Suppressor macrophage (primary cell): ENCODE results near the gene DNAH2.

Source experiments
- DNase-seq, 4 experiments: peaks; one replicate each; pipeline ENCODE4 v3.0.0-alpha.2; 2020 to 2022

Gene DNAH2

GRCh38 chr17:7780736-7781135, 63.2 kb downstream of the DNAH2 start:
- DNase-seq: no peak

DNA sequence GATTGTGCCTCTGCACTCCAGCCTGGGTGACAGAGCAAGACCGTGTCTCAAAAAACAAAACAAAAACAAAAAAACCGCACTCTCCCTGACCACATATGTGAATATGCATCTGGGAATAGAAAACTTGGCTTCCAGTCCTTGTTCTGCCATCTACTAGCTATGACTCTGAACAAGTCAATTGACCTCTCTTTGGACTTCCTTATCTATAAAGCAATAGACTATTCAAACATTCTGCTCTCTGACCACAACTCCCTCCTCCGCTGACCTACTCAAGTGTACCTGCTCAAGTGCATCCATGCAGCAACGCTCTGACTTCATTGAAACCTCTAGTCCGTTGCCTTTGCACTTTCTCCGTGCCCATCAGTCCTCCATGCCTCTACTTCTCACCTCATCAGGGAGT, 63.9 kb downstream of the DNAH2 start:
- DNase-seq: no peak

GRCh38 chr17:7782240-7782639, 64.7 kb downstream of the DNAH2 start:
- peak in 2 of 4 experiments; percentile 15 to 16 for DNase-seq

DNA sequence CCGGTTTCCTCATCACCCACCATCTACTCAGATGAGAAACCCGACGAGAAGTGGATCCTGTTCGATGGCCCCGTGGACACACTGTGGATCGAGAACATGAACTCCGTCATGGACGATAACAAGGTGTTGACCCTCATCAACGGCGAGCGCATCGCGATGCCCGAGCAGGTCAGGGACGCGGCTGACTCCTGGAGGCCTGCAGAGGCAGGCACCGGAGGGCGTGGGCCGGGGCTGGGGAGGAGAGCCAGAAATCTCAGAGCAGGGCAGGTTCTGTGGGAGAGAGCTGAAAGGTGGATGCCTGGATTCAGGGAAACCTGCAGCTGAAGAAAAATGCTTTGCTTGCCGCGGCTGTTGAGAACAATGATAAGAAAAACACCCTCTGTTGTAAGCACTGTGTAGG, 69.3 kb downstream of the DNAH2 start:
- no peak for DNase-seq

DNA sequence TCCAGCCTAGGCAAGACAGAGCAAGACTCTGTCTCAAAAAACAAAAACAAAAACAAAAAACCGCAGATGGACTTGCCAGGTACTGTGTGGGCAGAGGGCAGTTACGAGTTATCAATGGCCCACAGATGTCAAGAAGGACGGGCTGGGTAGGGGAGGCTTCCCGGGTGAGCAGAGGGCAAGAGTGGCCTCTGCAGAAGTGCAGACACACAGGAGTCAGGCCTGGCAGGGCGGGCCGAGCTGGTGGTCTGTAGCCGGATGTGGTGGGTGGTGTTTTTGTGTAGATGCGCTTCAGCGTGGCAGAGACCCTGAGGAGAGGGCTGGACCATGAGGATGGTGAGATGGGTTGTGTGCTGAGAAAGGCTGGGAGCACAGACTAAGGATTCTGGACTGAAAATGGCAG, 71.6 kb downstream of the DNAH2 start:
- DNase-seq: no peak

DNA sequence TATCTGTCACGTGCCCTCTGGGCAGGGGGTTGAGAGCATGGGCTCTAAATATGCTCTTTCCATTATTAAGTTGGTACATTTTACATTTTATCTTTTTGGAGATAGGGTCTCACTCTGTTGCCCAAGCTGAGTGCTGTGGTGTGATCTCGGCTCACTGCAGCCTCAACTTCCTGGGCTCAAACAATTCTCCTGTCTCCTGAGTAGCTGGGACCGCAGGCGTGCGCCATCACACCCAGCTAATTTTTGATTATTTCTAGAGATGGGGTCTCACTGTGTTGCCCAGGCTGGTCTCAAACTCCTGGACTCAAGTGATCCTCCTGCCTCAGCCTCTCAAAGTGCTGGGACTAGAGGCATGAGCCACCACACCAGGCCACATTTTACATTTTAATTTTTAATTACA, 72.6 kb downstream of the DNAH2 start:
- no peak for DNase-seq

DNA sequence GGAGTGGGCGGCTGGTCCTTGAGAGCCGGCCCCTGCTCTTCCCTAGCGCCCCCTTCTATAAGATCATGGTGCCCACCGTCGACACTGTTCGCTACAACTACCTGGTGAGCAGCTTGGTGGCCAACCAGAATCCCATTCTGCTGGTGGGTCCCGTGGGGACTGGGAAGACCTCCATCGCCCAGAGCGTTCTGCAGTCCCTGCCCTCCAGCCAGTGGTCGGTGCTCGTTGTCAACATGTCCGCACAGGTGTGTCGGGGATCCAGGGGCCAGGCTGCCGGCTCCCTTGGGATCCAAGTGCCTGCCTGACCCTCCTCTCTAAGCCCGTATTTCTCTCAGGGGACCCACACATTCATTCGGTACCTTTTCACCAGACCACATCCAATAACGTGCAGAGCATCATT, 75.1 kb downstream of the DNAH2 start:
- DNase-seq: no peak

GRCh38 chr17:7794075-7794663, 76.6 kb downstream of the DNAH2 start:
- DNase-seq: peak in 2 of 4 experiments; percentile 10 to 12

- DNase-seq: no peak
Observed at GRCh38 chr17:7797976-7798375, 80.4 kb downstream of the DNAH2 start.

GRCh38 chr17:7798839-7799238, 81.3 kb downstream of the DNAH2 start:
- no peak for DNase-seq

DNA sequence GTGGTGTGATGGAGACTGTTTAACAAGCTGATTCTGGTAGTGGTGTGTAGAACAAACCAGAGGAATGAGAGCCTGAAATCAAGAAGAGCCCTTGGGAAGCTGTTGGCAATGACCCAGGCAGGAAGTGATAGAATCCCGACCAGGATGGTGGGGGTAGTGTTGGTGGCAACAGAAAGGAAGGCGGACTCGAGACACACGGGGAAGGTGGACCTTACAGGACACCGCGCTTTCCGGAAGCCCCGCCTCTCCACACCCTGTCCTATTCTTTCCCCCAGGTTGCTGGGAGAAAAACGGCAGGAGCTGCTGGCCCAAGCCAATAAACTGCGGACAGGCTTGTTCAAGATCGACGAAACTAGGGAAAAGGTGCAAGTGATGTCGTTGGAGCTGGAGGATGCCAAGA, 86.4 kb downstream of the DNAH2 start:
- no peak for DNase-seq

DNA sequence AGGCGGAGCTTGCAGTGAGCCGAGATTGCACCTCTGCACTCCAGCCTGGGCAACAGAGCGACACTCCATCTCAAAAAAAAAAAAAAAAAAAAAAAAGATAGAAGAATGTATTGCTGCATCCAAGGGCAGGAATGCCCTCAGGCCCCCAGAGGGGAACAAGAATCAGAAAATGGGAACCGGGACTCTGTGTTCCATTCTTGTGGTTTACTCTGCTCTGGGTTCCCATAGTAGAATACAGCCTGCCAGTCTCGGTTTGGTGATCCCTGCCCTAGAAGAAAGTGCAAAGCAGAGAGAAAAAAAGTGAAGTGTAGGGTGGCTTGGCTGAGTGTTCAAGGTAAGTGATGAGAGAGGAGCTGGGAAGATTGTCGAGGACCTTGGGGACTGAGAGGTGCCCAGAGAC, 89.0 kb downstream of the DNAH2 start:
- DNase-seq: peak; percentile 45 to 71 (median 62)

- no peak for DNase-seq
Observed at GRCh38 chr17:7807206-7807605, 89.7 kb downstream of the DNAH2 start.

DNA sequence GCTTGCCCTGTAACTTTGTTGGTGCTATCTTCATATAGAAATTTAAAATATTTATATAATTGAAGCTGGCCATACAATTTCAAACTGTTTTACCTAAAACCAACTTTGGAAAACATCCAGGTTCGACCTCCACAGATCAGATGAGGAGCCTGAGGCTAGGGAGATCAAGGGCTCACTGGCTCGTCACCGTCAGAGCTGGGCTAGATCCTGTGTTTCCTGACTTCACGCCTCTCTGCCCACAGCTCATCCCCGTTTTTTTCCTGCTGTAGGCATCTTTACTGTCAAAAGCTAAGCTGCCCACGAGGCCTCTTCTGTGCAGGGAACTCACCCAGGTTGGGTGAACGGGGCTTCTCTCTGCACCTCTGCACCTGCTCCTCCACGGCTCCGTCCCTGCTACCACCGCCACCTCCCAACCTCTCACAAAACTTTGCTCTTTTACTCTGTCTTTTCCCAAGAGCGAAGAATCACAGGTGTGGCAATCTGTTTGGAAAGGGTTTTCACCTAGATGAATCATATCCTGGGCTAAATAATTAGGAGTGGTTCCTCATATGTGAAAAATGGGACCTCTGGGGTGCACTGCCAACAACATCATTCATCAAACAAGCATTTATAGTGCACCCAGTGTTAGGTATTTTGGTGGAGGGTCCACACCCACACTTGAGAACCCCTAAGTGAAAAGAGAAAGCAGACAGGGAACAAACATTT, 91.7 kb downstream of the DNAH2 start:
- no peak for DNase-seq

- DNase-seq: peak in 3 of 4 experiments; percentile 25 to 45 (median 27)
Observed at GRCh38 chr17:7809791-7810343, 92.3 kb downstream of the DNAH2 start.

DNA sequence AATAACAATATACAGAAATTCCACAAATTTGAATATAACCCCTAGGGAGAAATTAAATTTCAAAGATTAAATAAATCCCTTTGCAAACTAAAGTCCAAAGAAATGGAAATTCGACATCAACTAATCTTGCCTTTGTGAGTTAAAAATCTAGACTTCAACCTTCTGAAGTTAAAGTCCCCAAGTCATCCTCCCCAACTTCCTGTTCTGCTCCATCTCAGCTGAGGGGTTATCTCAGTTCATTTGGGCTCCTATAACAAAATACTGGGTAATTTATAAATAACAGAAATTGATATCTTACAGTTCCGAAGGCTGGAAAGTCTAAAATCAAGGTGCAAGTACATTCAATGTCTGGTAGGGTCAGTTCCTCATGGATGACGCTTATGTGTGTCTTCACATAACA, 93.7 kb downstream of the DNAH2 start:
- DNase-seq: peak; percentile 10 to 55 (median 40)

GRCh38 chr17:7814969-7815368, 97.4 kb downstream of the DNAH2 start:
- DNase-seq: no peak

- DNase-seq: no peak
Observed at GRCh38 chr17:7816926-7817642, 99.5 kb downstream of the DNAH2 start.

- DNase-seq: no peak
Observed at GRCh38 chr17:7817643-7817964, 100.1 kb downstream of the DNAH2 start.

DNA sequence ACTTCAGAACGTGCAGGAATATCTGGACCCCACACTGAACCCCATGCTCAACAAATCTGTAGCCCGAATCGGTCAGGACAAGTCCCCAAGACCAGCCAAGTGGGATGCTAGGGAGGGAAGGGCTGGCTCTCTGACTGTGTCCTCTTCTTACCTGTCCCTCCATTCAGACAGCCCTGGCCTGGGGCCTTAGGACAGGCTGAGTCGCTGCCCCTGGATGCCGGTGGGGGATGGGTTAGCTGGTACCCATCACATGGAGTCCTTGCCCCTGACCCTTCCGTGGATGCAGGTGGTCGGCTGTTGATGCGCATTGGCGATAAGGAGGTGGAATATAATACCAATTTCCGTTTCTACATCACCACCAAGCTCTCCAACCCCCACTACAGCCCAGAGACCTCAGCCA, 100.5 kb downstream of the DNAH2 start:
- DNase-seq: no peak

DNA sequence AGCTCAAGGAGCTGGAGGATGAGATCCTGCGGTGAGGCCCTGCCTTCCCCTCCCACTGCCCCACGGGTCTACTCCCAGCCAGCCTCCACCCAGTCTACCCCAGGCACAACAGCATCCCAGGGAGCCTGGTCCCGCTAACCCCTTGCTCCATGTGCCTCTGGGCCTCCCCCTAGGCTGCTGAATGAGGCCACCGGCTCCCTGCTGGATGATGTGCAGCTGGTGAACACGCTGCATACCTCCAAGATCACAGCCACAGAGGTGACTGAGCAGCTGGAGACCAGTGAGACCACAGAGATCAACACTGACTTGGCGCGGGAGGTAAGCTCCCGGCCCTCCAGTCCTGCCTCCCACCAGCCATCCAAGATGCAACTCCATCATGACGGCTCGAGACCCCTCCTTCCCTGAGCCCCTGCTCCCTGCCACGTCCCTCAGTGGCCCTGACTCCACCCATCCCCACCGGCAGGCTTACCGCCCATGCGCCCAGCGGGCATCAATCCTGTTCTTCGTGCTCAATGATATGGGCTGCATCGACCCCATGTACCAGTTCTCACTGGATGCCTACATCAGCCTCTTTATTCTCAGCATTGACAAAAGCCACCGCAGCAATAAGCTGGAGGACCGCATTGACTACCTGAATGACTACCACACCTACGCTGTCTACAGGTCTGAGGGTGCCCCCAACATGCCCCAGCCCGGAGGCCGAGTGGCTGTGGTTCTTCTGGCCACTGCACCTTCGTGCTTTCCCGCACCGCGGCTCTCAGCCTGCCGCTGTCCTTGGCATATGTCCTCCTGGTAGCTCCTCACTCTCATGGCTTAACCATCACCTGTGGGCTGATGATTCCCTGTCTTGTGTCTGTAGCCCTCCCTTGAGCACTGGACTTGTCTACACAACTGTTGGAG, 101.5 kb downstream of the DNAH2 start:
- no peak for DNase-seq

DNA sequence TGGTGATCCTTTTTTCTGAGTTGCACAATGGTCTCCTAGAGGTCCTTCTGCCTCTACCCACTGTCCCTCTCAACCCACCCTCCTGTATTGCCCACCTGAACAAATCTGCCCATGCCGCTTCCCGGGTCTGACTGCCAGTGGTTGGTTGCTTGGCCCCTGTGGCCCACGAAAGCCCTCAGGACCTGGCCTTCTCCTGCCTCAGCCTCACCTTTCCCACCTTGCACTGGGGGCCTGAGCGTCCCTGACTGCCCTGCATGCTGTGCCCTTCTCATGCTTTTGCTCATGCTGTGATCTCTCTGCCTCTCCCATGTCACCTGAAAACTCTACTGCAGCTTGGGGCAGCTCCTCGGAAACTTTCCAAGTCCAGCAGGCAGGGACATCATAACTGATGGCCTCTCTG, 102.7 kb downstream of the DNAH2 start:
- no peak for DNase-seq

GRCh38 chr17:7822126-7822525, 104.6 kb downstream of the DNAH2 start:
- no peak for DNase-seq
